ENCODE results near the gene OR2A14. TPM values are rescaled to one million over a fixed set of nuclear protein-coding genes. Genes with fewer than 3 reads are reported as not detected.
A peak's percentile ranks its signal among the peaks of the same experiment; 100 is the strongest.
"Not testable (repeated sequence)": the region's sequence is repeated elsewhere in the genome, so short reads cannot be mapped to it uniquely, and the experiment has no call there.

Gene OR2A14
- total and polyA plus RNA-seq, 4 donors, result not detected

GRCh38 chr7:144109283-144109682 lies 13.7 kb upstream of the OR2A14 start, which contains the start of gene OR2A2:
Gene OR2A2 (plus strand): TSS chr7:144109583. CDS start chr7:144109583, 0 bp downstream.
- no peaks in the 10 kb centered on the region for H3K9me3 ChIP-seq (ENCODE audit: control insufficient read depth, insufficient read depth, low read length)
- no peaks in the 10 kb centered on the region for H3K4me1 ChIP-seq (ENCODE audit: control insufficient read depth, insufficient read depth, low read length)
- H3K36me3 ChIP-seq (ENCODE audit: control insufficient read depth, insufficient read depth, low read length), result no peaks in the 10 kb centered on the region
- 100% methylated on average over 1 of the region's 2 CpGs for WGBS (ENCODE audit: insufficient coverage)
- H3K27me3 ChIP-seq (ENCODE audit: control insufficient read depth, insufficient read depth, low read length), result no peaks in the 10 kb centered on the region
- DNase-seq (ENCODE audit: low read depth in 4 of 6, low spot score in 6 of 6), result no peak
- no peak within 1 kb of the TSS for H3K27ac ChIP-seq (ENCODE audit: low read depth, low read length)
- no peak within 1 kb of the TSS for H3K4me3 ChIP-seq (ENCODE audit: low read depth, low read length)

- H3K27ac ChIP-seq (ENCODE audit: low read depth, low read length), result no peak overlapping the region
- H3K9me3 ChIP-seq (ENCODE audit: control insufficient read depth, insufficient read depth, low read length), result no peaks in the 10 kb centered on the region
- 94% methylated on average over 2 of the region's 5 CpGs for WGBS (ENCODE audit: insufficient coverage)
- no peaks in the 10 kb centered on the region for H3K36me3 ChIP-seq (ENCODE audit: control insufficient read depth, insufficient read depth, low read length)
- no peaks in the 10 kb centered on the region for H3K4me1 ChIP-seq (ENCODE audit: control insufficient read depth, insufficient read depth, low read length)
- H3K27me3 ChIP-seq (ENCODE audit: control insufficient read depth, insufficient read depth, low read length), result no peaks in the 10 kb centered on the region
- DNase-seq (ENCODE audit: low read depth in 4 of 6, low spot score in 6 of 6), result no peak
- H3K4me3 ChIP-seq (ENCODE audit: low read depth, low read length), result no peak overlapping the region
Observed at GRCh38 chr7:144110272-144110671, 12.7 kb upstream of the OR2A14 start.

- Histone ChIP-seq H3K4me3 (ENCODE audit: low read depth, low read length) (no peak overlapping the region), H3K27ac (ENCODE audit: low read depth, low read length) (no peak overlapping the region), H3K4me1 (ENCODE audit: control insufficient read depth, insufficient read depth, low read length) (no peaks in the 10 kb centered on the region), H3K36me3 (ENCODE audit: control insufficient read depth, insufficient read depth, low read length) (no peaks in the 10 kb centered on the region), H3K27me3 (ENCODE audit: control insufficient read depth, insufficient read depth, low read length) (no peaks in the 10 kb centered on the region), H3K9me3 (ENCODE audit: control insufficient read depth, insufficient read depth, low read length) (no peaks in the 10 kb centered on the region)
- no peak for DNase-seq (ENCODE audit: low read depth in 4 of 6, low spot score in 6 of 6)
- no CpG with 5 or more reads among the region's 1 CpG for WGBS (ENCODE audit: insufficient coverage)
Observed at GRCh38 chr7:144113651-144114050, 9.3 kb upstream of the OR2A14 start.

- Histone ChIP-seq H3K36me3 (ENCODE audit: control insufficient read depth, insufficient read depth, low read length) (no peaks in the 10 kb centered on the region), H3K4me1 (ENCODE audit: control insufficient read depth, insufficient read depth, low read length) (no peaks in the 10 kb centered on the region), H3K9me3 (ENCODE audit: control insufficient read depth, insufficient read depth, low read length) (no peaks in the 10 kb centered on the region), H3K27me3 (ENCODE audit: control insufficient read depth, insufficient read depth, low read length) (no peaks in the 10 kb centered on the region), H3K4me3 (ENCODE audit: low read depth, low read length) (no peak overlapping the region), H3K27ac (ENCODE audit: low read depth, low read length) (no peak overlapping the region)
- DNase-seq (ENCODE audit: low read depth in 4 of 6, low spot score in 6 of 6), result no peak
- WGBS (ENCODE audit: insufficient coverage), result 78% methylated on average over 8 of the region's 8 CpGs
Observed at GRCh38 chr7:144118341-144118740, 4.6 kb upstream of the OR2A14 start.

GRCh38 chr7:144127714-144128334 lies 4.8 kb downstream of the OR2A14 start:
- H3K27ac ChIP-seq (ENCODE audit: low read depth, low read length), result no peak overlapping the region
- no peaks in the 10 kb centered on the region for H3K4me1 ChIP-seq (ENCODE audit: control insufficient read depth, insufficient read depth, low read length)
- no peaks in the 10 kb centered on the region for H3K27me3 ChIP-seq (ENCODE audit: control insufficient read depth, insufficient read depth, low read length)
- 0% methylated on average over 3 of the region's 6 CpGs for WGBS (ENCODE audit: insufficient coverage)
- H3K4me3 ChIP-seq (ENCODE audit: low read depth, low read length), result no peak overlapping the region
- H3K9me3 ChIP-seq (ENCODE audit: control insufficient read depth, insufficient read depth, low read length), result no peaks in the 10 kb centered on the region
- DNase-seq (ENCODE audit: low read depth in 4 of 6, low spot score in 6 of 6), result peak in 4 of 6 donors; percentile 1 to 66 (median 44)
- no peaks in the 10 kb centered on the region for H3K36me3 ChIP-seq (ENCODE audit: control insufficient read depth, insufficient read depth, low read length)

GRCh38 chr7:144129601-144130000 lies 6.6 kb downstream of the OR2A14 start:
- WGBS (ENCODE audit: insufficient coverage), result 94% methylated on average over 6 of the region's 9 CpGs
- not testable (repeated sequence) for H3K27me3 ChIP-seq (ENCODE audit: control insufficient read depth, insufficient read depth, low read length); H3K4me1 ChIP-seq (ENCODE audit: control insufficient read depth, insufficient read depth, low read length); H3K36me3 ChIP-seq (ENCODE audit: control insufficient read depth, insufficient read depth, low read length); H3K9me3 ChIP-seq (ENCODE audit: control insufficient read depth, insufficient read depth, low read length); H3K4me3 ChIP-seq (ENCODE audit: low read depth, low read length); DNase-seq (ENCODE audit: low read depth in 4 of 6, low spot score in 6 of 6); H3K27ac ChIP-seq (ENCODE audit: low read depth, low read length)

- H3K4me3 ChIP-seq (ENCODE audit: low read depth, low read length), result no peak overlapping the region
- H3K9me3 ChIP-seq (ENCODE audit: control insufficient read depth, insufficient read depth, low read length), result no peaks in the 10 kb centered on the region
- no peak for DNase-seq (ENCODE audit: low read depth in 4 of 6, low spot score in 6 of 6)
- H3K27ac ChIP-seq (ENCODE audit: low read depth, low read length), result no peak overlapping the region
- no peaks in the 10 kb centered on the region for H3K4me1 ChIP-seq (ENCODE audit: control insufficient read depth, insufficient read depth, low read length)
- 100% methylated on average over 1 of the region's 2 CpGs for WGBS (ENCODE audit: insufficient coverage)
- no peaks in the 10 kb centered on the region for H3K36me3 ChIP-seq (ENCODE audit: control insufficient read depth, insufficient read depth, low read length)
- no peaks in the 10 kb centered on the region for H3K27me3 ChIP-seq (ENCODE audit: control insufficient read depth, insufficient read depth, low read length)
Observed at GRCh38 chr7:144130730-144131129, 7.8 kb downstream of the OR2A14 start.

GRCh38 chr7:144132262-144132661 lies 9.3 kb downstream of the OR2A14 start:
- 89% methylated on average over 2 of the region's 3 CpGs for WGBS (ENCODE audit: insufficient coverage)
- DNase-seq (ENCODE audit: low read depth in 4 of 6, low spot score in 6 of 6), result no peak
- no peak overlapping the region for H3K4me3 ChIP-seq (ENCODE audit: low read depth, low read length)
- H3K27ac ChIP-seq (ENCODE audit: low read depth, low read length), result no peak overlapping the region
- no peaks in the 10 kb centered on the region for H3K9me3 ChIP-seq (ENCODE audit: control insufficient read depth, insufficient read depth, low read length)
- H3K27me3 ChIP-seq (ENCODE audit: control insufficient read depth, insufficient read depth, low read length), result no peaks in the 10 kb centered on the region
- no peaks in the 10 kb centered on the region for H3K36me3 ChIP-seq (ENCODE audit: control insufficient read depth, insufficient read depth, low read length)
- no peaks in the 10 kb centered on the region for H3K4me1 ChIP-seq (ENCODE audit: control insufficient read depth, insufficient read depth, low read length)

GRCh38 chr7:144133307-144133706 lies 10.3 kb downstream of the OR2A14 start:
- WGBS (ENCODE audit: insufficient coverage), result no CpG with 5 or more reads among the region's 6 CpGs
- no peaks in the 10 kb centered on the region for H3K4me1 ChIP-seq (ENCODE audit: control insufficient read depth, insufficient read depth, low read length)
- no peak for DNase-seq (ENCODE audit: low read depth in 4 of 6, low spot score in 6 of 6)

GRCh38 chr7:144134116-144134515 lies 11.1 kb downstream of the OR2A14 start:
- peak in 1 of 6 donors; percentile 30 for DNase-seq (ENCODE audit: low read depth in 4 of 6, low spot score in 6 of 6)
- Histone ChIP-seq H3K4me1 (ENCODE audit: control insufficient read depth, insufficient read depth, low read length) (no peaks in the 10 kb centered on the region), H3K27ac (ENCODE audit: low read depth, low read length) (no peak overlapping the region), H3K4me3 (ENCODE audit: low read depth, low read length) (no peak overlapping the region), H3K9me3 (ENCODE audit: control insufficient read depth, insufficient read depth, low read length) (no peaks in the 10 kb centered on the region), H3K27me3 (ENCODE audit: control insufficient read depth, insufficient read depth, low read length) (no peaks in the 10 kb centered on the region), H3K36me3 (ENCODE audit: control insufficient read depth, insufficient read depth, low read length) (no peaks in the 10 kb centered on the region)
- 63% methylated on average over 1 of the region's 1 CpG for WGBS (ENCODE audit: insufficient coverage)

More at GRCh38 chr7:144133307-144133706, 10.3 kb downstream of the OR2A14 start:
- H3K9me3 ChIP-seq (ENCODE audit: control insufficient read depth, insufficient read depth, low read length), result no peaks in the 10 kb centered on the region
- no peaks in the 10 kb centered on the region for H3K27me3 ChIP-seq (ENCODE audit: control insufficient read depth, insufficient read depth, low read length)
- H3K36me3 ChIP-seq (ENCODE audit: control insufficient read depth, insufficient read depth, low read length), result no peaks in the 10 kb centered on the region
- no peak overlapping the region for H3K27ac ChIP-seq (ENCODE audit: low read depth, low read length)
- H3K4me3 ChIP-seq (ENCODE audit: low read depth, low read length), result no peak overlapping the region
